ENCODE results near the gene TMEM156.
"Not testable (repeated sequence)": the region's sequence is repeated elsewhere in the genome, so short reads cannot be mapped to it uniquely, and the experiment has no call there.

Gene TMEM156

GRCh38 chr4:39043861-39044363 lies 11.7 kb upstream of the TMEM156 start:
- DNase-seq (ENCODE audit: low spot score) = no peak

DNA sequence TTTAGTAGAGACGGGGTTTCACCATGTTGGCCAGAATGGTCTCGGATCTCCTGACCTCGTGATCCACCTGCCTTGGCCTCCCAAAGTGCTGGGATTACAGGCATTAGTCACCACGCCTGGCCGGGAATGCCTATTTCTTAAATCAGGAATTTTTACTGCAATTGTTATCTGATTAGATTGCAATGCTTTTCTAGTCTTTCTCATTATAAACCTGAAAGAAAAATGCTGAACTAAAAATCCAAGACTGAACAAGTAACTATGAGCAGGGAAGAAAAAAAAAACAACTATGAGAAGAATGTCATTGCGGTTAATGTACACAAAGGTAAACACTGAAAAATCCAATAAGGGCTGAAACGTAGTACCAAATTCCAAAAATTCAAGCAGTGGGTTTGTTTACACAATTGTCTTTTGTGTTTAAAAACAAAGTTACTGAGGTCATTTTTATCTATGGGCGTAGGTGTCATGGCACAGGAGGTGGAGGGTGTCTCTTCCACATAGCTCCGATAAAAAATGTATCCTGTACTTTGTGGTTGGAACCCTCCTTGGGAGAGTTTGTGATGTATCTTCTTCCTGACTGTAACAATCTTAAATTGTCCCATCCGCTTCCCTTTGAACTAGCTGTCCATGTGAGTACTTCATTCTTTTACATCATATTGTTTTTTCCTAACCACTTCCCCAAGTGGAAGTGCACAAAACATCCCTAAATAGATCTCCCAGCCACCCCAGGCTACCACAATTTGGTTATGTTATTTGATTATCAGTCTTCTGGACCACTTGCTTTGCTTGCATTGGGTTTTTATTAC lies 11.1 kb upstream of the TMEM156 start:
- no peak for DNase-seq (ENCODE audit: low spot score)

DNA sequence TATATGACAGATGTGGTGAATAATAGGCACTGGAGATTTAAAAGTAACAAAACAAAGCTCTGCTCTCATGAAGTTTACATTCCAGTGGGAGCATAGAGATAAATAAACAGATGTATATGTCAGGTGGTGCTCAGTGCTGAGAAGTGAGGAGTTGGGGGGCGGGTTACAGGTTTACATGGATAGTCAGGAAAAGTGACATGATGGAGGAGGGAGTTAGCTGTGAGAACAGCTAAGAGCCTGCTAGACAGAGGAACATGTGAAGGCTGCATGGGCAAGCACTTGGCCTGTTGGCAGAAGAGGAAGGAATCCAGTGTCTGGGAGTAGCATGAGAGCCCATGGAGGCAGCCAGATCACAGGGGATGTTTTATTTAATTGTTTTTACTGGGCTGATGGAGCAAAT lies 10.2 kb upstream of the TMEM156 start:
- no peak for DNase-seq (ENCODE audit: low spot score)

- no peak for DNase-seq (ENCODE audit: low spot score)
These were observed 6.9 kb upstream of the TMEM156 start for GRCh38 chr4:39039108-39039507.

DNA sequence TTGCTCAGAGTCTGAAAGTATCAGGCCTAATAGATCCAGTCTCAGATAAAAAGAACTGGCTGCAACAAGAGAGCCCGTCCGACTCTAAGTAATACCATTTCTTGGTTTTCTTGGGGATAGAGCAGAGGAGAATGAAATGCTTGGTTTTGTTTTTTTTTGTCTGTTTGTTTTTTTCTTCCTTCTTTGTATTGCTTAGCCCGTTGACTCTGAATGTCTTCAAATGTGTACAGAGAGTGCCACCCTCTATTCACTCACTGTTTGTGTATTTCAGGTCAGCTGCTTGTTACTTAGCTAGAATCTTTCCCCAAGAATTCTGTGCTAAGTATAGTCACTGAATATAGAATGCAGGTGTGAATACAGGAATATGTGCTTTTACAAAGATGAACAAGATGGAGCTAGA lies 5.7 kb upstream of the TMEM156 start:
- no peak for DNase-seq (ENCODE audit: low spot score)

- no peak for DNase-seq (ENCODE audit: low spot score)
These were observed 5.2 kb upstream of the TMEM156 start for GRCh38 chr4:39037491-39037825.

GRCh38 chr4:39036172-39036571 lies 4.0 kb upstream of the TMEM156 start:
- no peak for DNase-seq (ENCODE audit: low spot score)

DNA sequence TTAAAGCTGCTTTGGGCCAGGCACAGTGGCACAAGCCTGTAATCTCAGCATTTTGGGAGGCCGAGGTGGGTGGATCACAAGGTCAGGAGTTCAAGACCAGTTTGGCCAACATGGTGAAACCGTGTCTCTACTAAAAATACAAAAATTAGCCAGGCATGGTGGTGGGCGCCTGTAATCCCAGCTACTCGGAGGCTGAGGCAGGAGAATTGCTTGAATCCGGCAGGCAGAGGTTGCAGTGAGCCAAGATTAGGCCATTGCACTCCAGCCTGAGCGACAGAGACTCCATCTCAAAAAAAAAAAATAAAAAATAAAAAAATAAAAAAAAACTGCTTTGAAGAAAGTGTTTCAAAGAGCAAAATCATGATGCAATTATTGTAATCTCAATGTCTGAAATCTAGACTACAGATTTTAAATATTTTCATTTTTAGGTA lies 604 bp downstream of the TMEM156 start:
- not testable (repeated sequence) for DNase-seq (ENCODE audit: low spot score)

DNA sequence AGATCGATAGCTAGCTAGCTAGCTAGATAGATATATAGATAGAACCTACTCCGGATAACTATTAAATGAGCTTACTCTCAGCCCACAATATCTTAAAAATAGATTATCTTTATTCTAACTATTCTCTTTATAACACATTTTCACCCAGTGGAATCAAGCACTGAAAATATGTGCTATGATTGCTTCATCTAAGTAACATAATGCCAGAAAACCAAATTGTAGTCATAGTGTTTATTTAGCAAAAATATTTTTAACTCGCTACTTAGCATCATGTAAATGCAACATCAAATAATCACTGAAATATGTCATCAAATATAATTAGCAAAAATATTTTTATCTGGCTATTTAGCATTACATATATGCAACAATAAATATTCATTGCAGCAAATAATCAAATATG lies 1.5 kb downstream of the TMEM156 start:
- no peak for DNase-seq (ENCODE audit: low spot score)

DNA sequence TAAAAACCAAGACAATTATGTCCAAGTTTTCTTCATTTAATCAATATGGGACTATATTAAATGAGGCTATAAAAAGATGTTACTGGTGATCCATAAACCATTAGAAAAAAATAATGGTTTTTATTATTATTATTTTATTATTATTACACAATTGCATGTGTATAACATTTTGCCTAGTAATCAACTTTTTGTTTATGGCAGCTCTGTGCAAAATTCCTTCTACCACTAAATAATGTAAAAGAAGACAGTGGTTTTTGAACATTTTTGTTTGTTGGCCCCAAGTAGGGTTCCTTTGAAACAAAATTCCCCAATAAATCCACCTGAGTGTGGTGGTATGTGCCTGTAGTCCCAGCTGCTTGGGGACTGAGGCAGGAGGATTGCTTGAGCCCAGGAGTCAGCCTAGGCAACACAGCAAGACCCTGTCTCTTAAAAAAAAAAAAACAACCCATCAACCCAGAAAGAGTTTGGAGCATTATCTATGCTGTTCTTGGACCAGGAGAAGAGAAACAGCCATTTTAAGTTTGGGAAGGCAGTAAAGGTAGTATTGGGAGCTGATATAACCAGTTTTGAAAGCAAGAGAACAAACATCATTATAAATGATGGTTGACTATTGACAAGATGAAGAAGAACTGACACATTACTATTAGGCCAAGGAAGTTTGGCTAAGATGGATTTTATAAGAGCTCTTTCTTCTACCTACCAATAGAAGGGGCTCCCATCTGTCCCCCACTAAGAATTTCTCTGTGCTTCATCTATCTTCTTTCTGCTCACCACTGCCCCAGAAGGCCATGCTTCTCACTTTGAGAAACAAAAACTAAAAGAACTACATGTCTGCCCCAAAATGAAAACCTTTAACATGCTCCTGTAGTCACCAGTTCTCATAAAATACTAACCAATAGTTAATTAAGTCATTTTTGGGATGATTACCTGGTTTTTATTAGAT lies 2.2 kb downstream of the TMEM156 start:
- DNase-seq (ENCODE audit: low spot score) = no peak

- DNase-seq (ENCODE audit: low spot score) = no peak
These were observed 6.1 kb downstream of the TMEM156 start for GRCh38 chr4:39026096-39026495.

DNA sequence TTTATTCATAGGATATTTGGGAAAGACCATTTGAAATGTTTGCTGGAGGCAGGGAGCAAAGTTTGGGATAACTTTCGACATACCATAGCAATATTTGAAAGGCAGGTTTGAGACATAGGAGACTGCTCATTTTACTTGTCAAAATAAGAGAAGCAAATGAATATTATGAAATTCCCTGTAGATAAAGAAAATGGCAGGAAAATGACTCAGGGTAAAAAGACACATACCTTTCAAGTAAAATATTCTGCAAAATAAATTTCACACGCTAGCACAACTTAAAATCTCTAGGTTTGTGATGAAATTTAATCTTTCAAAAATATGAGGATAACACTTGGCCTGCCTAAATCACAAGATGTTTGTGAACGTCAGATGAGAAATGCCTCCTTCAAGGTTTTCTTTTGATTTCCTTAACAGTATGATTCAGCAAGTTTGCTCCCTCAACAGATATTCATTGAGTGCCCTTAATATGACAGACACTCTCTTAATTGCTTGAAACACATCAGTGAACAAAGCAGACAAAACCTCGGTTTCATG lies 6.6 kb downstream of the TMEM156 start:
- DNase-seq (ENCODE audit: low spot score) = no peak

GRCh38 chr4:39024311-39024865 lies 7.8 kb downstream of the TMEM156 start:
- DNase-seq (ENCODE audit: low spot score) = no peak

DNA sequence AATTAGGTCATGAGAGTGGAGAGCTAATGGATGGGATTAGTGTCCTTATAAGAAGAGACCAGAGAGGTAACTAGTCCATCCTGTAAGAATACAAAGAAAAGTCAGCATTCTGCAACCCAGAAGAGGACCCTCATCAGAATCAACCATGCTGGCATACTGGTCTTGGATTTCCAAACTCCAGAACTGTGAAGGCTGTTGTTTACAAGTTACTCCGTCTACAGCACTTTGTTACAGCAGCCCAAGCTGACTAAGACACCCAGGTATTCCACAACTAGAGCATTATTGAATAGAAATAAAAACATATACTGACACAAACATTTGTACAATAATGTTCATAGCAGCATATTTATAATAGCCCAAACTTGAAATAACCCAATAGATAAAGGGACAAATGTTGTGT lies 9.2 kb downstream of the TMEM156 start:
- no peak for DNase-seq (ENCODE audit: low spot score)

- DNase-seq (ENCODE audit: low spot score) = no peak
These were observed 10.0 kb downstream of the TMEM156 start for GRCh38 chr4:39022241-39022640.

- no peak for DNase-seq (ENCODE audit: low spot score)
These were observed 10.6 kb downstream of the TMEM156 start for GRCh38 chr4:39021631-39022030.

GRCh38 chr4:39020130-39020529 lies 12.1 kb downstream of the TMEM156 start:
- DNase-seq (ENCODE audit: low spot score) = no peak

- DNase-seq (ENCODE audit: low spot score) = no peak
These were observed 18.2 kb downstream of the TMEM156 start for GRCh38 chr4:39014028-39014427.

DNA sequence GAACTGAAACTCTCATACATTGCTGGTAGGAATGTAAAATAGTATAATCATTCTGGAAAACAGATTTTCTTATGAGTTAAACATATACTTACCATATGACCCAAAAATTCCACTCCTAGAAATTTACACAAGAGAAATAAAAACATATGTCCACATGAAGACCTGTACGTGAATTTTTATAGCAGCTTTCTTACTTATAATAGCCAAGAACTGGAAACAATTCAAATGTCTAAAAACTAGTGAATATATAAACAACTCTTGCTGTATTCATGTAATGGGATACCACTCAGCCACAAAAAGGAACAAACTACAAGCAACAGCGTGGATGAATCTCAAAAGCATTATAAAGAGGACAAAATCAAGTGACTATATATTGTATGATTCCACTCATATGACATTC lies 27.5 kb downstream of the TMEM156 start:
- no peak for DNase-seq (ENCODE audit: low spot score)

DNA sequence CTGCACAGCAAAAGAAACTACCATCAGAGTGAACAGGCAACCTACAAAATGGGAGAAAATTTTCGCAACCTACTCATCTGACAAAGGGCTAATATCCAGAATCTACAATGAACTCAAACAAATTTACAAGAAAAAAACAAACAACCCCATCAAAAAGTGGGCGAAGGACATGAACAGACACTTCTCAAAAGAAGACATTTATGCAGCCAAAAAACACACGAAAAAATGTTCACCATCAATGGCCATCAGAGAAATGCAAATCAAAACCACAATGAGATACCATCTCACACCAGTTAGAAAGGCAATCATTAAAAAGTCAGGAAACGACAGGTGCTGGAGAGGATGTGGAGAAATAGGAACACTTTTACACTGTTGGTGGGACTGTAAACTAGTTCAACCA lies 30.2 kb downstream of the TMEM156 start:
- not testable (repeated sequence) for DNase-seq (ENCODE audit: low spot score)

- no peak for DNase-seq (ENCODE audit: low spot score)
These were observed 36.6 kb downstream of the TMEM156 start for GRCh38 chr4:38995660-38996005.

GRCh38 chr4:38994135-38994534 lies 38.1 kb downstream of the TMEM156 start:
- no peak for DNase-seq (ENCODE audit: low spot score)

GRCh38 chr4:38993683-38994082 lies 38.5 kb downstream of the TMEM156 start:
- DNase-seq (ENCODE audit: low spot score) = no peak

All from ecto neural progenitor cell (in vitro differentiated cells).